Measurements from ENCODE around the gene TP53INP2. TPM values are rescaled to one million over a fixed set of nuclear protein-coding genes. Genes with fewer than 3 reads are reported as not detected.

The TP53INP2 gene
- total and polyA plus RNA-seq, 9 of the 15 experiments (the other 6 are each of a cell fraction or from before 2014, with no cell fraction given), result 0.43 to 5.0 (median 1.3) TPM

DNA sequence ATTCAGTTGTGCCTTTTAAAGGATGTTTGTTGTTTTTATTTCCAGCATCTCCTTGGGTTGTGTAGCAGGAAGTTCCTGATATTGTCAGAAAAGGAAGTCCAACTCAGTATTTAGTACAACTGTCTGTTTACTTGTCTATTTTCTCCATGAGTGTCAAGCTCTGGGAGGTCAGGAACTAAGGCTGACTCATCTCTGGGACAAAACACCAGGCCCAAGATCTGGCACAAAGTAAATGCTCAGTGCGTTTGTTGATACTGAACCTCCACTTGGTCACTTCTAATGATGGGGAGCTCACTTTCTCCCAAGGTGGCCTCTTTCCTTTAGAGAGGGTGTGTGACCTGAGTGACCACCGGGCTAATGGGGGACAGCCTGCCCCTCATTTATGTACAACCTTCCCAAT lies 14.7 kb upstream of the TP53INP2 start (continued):
- TF ChIP-seq, protein P1, sequence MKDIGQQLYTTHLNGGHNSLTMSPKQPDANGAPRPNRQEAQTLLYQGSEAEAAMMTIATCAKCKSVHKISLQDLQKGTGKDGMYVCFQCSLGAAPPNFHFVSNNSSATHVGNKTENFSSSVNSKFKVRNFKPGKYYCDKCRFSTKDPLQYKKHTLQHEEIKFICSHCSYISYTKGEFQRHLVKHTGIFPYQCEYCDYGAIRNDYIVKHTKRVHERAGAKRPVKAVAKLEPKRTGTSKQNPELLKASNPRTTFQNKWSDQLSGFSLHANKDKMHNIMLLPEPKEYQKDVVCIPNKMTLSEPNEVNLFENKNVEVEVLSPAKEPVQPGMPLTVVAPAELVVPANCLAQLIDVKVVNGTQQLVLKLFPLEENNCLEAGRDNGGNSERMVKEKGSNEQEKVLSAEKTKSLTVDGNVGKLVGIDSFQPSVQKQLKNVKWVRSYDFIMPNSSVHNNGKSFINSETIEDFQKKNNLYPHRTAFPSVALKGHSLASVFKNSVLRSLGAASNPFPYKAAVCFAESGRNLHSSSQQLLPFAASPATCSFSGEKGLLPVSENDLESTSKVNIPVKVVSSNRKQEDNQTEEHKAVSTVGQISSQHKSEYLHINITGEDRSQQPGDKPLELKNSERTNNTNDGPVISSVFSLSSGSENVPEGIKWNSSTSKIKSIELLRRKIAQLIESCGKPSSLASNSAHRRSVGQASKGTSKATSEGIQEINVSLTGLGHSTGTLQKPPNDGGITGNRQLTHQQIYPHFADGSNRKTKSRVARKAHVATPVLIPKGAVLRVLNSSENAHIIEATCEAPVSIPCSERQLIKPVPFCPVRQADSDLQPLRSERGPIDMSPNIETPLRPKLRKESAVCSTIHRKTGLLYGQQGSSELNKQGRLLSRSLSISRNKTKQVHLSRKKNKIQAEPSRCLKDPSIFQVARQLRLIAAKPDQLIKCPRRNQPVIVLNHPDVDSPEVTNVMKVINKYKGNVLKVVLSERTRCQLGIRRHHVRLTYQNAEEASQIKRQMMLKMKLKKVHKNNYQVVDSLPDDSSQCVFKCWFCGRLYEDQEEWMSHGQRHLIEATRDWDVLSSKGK (CRISPR knock-in tag; IDR thresholded peaks at IDR 0.05), result no peak
- TF ChIP-seq ZNF436 (CRISPR knock-in tag; IDR thresholded peaks at IDR 0.05), result no peak
- no peak for TF ChIP-seq KAT7 (CRISPR knock-in tag; IDR thresholded peaks at IDR 0.05; ENCODE audit: borderline replicate concordance)
- no peak for TF ChIP-seq ZNF23 (CRISPR knock-in tag; IDR thresholded peaks at IDR 0.05)
- TF ChIP-seq NR2F6 (CRISPR knock-in tag; IDR thresholded peaks at IDR 0.05), result no peak
- TF ChIP-seq LARP7 (IDR thresholded peaks at IDR 0.05), result no peak
- no peak for TF ChIP-seq XRCC3 (IDR thresholded peaks at IDR 0.05)
- TF ChIP-seq CXXC5 (CRISPR knock-in tag; IDR thresholded peaks at IDR 0.05), result no peak
- TF ChIP-seq FOXA1 (IDR thresholded peaks at IDR 0.05; ENCODE audit: borderline replicate concordance), result no peak
- TF ChIP-seq, protein P2, sequence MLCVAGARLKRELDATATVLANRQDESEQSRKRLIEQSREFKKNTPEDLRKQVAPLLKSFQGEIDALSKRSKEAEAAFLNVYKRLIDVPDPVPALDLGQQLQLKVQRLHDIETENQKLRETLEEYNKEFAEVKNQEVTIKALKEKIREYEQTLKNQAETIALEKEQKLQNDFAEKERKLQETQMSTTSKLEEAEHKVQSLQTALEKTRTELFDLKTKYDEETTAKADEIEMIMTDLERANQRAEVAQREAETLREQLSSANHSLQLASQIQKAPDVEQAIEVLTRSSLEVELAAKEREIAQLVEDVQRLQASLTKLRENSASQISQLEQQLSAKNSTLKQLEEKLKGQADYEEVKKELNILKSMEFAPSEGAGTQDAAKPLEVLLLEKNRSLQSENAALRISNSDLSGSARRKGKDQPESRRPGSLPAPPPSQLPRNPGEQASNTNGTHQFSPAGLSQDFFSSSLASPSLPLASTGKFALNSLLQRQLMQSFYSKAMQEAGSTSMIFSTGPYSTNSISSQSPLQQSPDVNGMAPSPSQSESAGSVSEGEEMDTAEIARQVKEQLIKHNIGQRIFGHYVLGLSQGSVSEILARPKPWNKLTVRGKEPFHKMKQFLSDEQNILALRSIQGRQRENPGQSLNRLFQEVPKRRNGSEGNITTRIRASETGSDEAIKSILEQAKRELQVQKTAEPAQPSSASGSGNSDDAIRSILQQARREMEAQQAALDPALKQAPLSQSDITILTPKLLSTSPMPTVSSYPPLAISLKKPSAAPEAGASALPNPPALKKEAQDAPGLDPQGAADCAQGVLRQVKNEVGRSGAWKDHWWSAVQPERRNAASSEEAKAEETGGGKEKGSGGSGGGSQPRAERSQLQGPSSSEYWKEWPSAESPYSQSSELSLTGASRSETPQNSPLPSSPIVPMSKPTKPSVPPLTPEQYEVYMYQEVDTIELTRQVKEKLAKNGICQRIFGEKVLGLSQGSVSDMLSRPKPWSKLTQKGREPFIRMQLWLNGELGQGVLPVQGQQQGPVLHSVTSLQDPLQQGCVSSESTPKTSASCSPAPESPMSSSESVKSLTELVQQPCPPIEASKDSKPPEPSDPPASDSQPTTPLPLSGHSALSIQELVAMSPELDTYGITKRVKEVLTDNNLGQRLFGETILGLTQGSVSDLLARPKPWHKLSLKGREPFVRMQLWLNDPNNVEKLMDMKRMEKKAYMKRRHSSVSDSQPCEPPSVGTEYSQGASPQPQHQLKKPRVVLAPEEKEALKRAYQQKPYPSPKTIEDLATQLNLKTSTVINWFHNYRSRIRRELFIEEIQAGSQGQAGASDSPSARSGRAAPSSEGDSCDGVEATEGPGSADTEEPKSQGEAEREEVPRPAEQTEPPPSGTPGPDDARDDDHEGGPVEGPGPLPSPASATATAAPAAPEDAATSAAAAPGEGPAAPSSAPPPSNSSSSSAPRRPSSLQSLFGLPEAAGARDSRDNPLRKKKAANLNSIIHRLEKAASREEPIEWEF (CRISPR knock-in tag; IDR thresholded peaks at IDR 0.05), result no peak
- TF ChIP-seq, protein P3, sequence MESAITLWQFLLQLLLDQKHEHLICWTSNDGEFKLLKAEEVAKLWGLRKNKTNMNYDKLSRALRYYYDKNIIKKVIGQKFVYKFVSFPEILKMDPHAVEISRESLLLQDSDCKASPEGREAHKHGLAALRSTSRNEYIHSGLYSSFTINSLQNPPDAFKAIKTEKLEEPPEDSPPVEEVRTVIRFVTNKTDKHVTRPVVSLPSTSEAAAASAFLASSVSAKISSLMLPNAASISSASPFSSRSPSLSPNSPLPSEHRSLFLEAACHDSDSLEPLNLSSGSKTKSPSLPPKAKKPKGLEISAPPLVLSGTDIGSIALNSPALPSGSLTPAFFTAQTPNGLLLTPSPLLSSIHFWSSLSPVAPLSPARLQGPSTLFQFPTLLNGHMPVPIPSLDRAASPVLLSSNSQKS (CRISPR knock-in tag; IDR thresholded peaks at IDR 0.05), result no peak
- 0 out of 2 replicates have a peak, but pooled peaks have one; percentile 25 for TF ChIP-seq CBX1 (IDR thresholded peaks at IDR 0.05; ENCODE audit: low read depth)
- TF ChIP-seq, protein P4, sequence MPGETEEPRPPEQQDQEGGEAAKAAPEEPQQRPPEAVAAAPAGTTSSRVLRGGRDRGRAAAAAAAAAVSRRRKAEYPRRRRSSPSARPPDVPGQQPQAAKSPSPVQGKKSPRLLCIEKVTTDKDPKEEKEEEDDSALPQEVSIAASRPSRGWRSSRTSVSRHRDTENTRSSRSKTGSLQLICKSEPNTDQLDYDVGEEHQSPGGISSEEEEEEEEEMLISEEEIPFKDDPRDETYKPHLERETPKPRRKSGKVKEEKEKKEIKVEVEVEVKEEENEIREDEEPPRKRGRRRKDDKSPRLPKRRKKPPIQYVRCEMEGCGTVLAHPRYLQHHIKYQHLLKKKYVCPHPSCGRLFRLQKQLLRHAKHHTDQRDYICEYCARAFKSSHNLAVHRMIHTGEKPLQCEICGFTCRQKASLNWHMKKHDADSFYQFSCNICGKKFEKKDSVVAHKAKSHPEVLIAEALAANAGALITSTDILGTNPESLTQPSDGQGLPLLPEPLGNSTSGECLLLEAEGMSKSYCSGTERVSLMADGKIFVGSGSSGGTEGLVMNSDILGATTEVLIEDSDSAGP (CRISPR knock-in tag; IDR thresholded peaks at IDR 0.05), result no peak
- TF ChIP-seq, protein P5, sequence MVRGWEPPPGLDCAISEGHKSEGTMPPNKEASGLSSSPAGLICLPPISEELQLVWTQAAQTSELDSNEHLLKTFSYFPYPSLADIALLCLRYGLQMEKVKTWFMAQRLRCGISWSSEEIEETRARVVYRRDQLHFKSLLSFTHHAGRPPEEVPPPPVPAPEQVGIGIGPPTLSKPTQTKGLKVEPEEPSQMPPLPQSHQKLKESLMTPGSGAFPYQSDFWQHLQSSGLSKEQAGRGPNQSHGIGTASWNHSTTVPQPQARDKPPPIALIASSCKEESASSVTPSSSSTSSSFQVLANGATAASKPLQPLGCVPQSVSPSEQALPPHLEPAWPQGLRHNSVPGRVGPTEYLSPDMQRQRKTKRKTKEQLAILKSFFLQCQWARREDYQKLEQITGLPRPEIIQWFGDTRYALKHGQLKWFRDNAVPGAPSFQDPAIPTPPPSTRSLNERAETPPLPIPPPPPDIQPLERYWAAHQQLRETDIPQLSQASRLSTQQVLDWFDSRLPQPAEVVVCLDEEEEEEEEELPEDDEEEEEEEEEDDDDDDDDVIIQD (CRISPR knock-in tag; IDR thresholded peaks at IDR 0.05), result no peak
